GM18951 (cell line): ENCODE measurements around the gene DNAH5.

Experiments
- POLR2A ChIP-seq: IDR thresholded peaks from 4 replicates; pipeline ENCODE4 v1.6.1; 2011; ENCODE audit warnings: mild to moderate bottlenecking; ENCODE audit not compliant: insufficient read length, insufficient read depth; ENCODE audit errors: extremely low read depth
- in situ Hi-C: fragments of 300-500 bp; cut with MboI; formaldehyde crosslinking; loops from one replicate; pipeline ENCODE4 v1.12.0; 2022; ENCODE audit warnings: low sequenced_read_pairs, mixed read lengths, inconsistent platforms; ENCODE audit not compliant: unreplicated experiment

The DNAH5 gene, protein sequence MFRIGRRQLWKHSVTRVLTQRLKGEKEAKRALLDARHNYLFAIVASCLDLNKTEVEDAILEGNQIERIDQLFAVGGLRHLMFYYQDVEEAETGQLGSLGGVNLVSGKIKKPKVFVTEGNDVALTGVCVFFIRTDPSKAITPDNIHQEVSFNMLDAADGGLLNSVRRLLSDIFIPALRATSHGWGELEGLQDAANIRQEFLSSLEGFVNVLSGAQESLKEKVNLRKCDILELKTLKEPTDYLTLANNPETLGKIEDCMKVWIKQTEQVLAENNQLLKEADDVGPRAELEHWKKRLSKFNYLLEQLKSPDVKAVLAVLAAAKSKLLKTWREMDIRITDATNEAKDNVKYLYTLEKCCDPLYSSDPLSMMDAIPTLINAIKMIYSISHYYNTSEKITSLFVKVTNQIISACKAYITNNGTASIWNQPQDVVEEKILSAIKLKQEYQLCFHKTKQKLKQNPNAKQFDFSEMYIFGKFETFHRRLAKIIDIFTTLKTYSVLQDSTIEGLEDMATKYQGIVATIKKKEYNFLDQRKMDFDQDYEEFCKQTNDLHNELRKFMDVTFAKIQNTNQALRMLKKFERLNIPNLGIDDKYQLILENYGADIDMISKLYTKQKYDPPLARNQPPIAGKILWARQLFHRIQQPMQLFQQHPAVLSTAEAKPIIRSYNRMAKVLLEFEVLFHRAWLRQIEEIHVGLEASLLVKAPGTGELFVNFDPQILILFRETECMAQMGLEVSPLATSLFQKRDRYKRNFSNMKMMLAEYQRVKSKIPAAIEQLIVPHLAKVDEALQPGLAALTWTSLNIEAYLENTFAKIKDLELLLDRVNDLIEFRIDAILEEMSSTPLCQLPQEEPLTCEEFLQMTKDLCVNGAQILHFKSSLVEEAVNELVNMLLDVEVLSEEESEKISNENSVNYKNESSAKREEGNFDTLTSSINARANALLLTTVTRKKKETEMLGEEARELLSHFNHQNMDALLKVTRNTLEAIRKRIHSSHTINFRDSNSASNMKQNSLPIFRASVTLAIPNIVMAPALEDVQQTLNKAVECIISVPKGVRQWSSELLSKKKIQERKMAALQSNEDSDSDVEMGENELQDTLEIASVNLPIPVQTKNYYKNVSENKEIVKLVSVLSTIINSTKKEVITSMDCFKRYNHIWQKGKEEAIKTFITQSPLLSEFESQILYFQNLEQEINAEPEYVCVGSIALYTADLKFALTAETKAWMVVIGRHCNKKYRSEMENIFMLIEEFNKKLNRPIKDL (N-terminal part only)

GRCh38 chr5:13944560-13945199, at the start of gene DNAH5:
Gene DNAH5, minus strand, starts transcription at chr5:13944688. Its CDS starts 250 bp downstream, at chr5:13944438.
- no peak for TF ChIP-seq POLR2A

DNA sequence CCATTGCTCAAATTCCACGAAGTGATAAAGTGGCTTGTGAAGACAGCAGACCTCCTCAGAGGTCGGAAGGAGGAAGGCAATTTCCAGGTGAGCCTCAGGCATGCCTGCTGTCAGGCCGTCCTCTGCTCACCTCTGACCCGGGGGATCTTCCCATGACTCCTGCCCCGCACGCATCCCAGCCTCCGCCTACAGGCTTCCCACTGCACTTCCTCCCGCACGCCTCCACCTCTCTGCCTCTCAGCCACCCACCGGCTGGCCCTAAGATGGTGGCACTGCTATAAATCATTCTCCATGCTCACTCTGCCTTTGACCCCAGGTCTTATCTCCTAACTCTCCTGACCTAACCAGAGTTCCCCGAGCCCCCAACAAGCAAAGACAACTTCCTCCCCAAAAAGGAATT, 49.4 kb upstream of the DNAH5 start:
- no peak for TF ChIP-seq POLR2A
- in situ Hi-C loops = loop anchor here (25.0 kb wide), 2 partner anchors 268 to 643 kb away; no protein-coding TSS in a partner anchor

More at GRCh38 chr5:13944560-13945199, at the start of gene DNAH5:
- in situ Hi-C loops = no loop called here

GRCh38 chr5:13992795-13993194, 48.3 kb upstream of the DNAH5 start:
- in situ Hi-C loops = loop anchor here (25.0 kb wide), 2 partner anchors 270 to 645 kb away; no protein-coding TSS in a partner anchor
- TF ChIP-seq POLR2A = no peak

- in situ Hi-C loops = loop anchor here (25.0 kb wide), 2 partner anchors 271 to 646 kb away; no protein-coding TSS in a partner anchor
- TF ChIP-seq POLR2A = no peak
Observed at GRCh38 chr5:13991365-13991764, 46.9 kb upstream of the DNAH5 start.

- in situ Hi-C loops = loop anchor here (25.0 kb wide), 2 partner anchors 271 to 646 kb away; no protein-coding TSS in a partner anchor
- no peak for TF ChIP-seq POLR2A
Observed at GRCh38 chr5:13990896-13991295, 46.4 kb upstream of the DNAH5 start.

DNA sequence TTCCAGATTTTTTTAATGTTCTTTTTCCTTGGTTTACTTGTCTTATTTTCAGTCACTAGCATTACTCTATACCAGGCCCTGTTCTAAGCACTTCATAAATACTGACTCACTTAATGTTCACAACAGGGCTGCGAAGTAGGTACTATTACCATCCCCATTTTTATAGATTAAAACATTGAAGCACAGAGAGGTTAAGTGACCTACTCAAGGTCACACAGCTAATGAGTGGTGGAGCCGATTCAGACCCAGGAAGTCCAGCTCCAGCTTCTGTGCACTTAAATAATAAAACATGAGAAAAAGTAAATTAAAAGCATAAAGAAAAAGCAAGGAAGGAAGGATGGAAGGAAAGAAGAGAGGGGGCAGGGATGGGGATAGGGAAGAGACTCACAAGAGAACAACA, 45.3 kb upstream of the DNAH5 start:
- no peak for TF ChIP-seq POLR2A
- in situ Hi-C loops = loop anchor here (25.0 kb wide), 2 partner anchors 272 to 647 kb away; no protein-coding TSS in a partner anchor

GRCh38 chr5:13987843-13988464, 43.5 kb upstream of the DNAH5 start:
- in situ Hi-C loops = loop anchor here (25.0 kb wide), 2 partner anchors 274 to 649 kb away; no protein-coding TSS in a partner anchor
- no peak for TF ChIP-seq POLR2A

- TF ChIP-seq POLR2A = no peak
- in situ Hi-C loops = loop anchor here (25.0 kb wide), 2 partner anchors 276 to 651 kb away; no protein-coding TSS in a partner anchor
Observed at GRCh38 chr5:13985731-13986418, 41.4 kb upstream of the DNAH5 start.

DNA sequence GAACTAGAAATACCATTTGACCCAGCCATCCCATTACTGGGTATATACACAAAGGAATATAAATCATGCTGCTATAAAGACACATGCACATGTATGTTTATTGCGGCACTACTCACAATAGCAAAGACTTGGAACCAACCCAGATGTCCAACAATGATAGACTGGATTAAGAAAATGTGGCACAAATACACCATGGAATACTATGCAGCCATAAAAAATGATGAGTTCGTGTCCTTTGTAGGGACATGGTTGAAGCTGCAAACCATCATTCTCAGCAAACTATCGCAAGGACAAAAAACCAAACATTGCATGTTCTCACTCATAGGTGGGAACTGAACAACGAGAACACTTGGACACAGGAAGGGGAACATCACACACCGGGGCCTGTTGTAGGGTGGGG, 40.4 kb upstream of the DNAH5 start:
- in situ Hi-C loops = loop anchor here (25.0 kb wide), 2 partner anchors 277 to 652 kb away; no protein-coding TSS in a partner anchor

DNA sequence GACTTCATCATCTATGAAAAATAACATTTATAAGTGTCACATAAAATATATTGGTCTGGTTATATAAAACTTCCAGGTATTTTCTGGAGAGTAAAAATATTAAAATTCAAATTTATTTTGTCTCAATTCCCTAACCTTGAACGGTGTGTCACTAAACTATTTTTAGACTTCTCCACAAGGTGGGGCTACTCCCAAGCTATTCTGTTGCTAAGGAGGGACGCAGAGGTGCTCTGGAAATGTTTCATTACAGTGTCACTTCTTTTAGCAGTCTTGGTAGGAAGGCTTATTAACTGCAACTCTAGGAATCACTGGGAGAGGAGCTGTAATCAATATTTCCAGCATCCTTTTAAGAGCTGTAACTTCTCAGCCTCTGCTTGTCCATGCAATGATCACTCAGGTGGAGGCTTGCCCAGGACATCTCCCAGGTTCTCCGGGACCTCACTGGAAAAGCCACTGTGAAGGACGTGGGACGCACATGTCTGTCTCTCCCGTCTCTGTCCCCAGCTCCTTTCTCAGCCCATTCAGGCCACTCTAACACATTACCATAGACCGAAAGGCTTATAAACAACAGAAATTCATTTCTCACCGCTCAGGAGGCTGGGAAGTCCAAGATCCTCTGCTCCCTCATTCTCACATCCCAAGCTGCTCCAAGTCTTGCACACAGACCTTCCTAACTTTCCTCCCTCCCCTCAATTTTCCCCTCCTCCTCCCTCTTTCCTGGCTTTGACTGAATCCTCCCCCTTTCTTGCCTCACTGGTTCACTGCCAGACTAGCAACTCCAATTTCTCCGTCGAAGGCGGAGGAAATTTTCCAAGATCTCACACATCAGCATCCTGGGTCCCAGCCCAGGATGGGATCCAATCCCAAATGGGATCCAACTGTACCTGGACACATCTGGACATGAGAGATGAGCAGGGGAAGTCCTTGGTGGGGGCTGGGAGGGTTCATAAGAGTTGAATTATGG, 32.7 kb upstream of the DNAH5 start:
- no peak for TF ChIP-seq POLR2A
- in situ Hi-C loops = loop anchor here (25.0 kb wide), 2 partner anchors 285 to 660 kb away; no protein-coding TSS in a partner anchor
